Measurements from ENCODE around the gene LMF1.

DNA sequence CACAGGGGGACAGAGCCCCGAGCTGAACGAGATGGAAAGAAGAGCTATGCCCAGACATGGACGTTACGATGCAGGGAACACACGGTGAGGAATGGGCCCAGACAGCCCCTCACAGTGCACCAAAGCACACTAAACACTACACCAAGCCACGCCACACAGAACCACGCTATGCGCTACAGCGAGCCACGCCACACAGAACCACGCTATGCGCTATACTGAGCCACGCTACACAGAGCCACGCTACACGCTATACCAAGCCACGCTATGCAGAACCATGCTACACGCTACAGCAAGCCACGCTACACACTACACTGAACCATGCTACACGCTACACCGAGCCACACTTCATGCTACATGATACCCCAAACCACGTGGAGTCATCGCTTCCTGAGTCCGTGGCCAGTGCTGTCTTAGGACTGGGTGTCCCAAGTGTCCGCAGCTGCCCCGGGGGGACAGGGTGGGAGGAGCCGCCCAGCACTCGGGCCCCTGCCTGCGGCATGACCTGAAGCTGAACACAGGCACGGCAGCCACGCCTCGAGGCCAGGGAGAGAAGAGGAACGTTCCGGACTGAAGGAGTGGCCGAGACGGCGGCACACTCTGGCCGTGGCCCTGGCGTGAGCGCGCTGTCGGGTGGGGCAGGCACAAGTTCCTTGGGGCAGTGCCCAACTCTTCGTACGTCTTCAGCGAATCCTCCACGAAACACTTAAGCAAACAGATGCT is 61.3 kb downstream of the LMF1 start:
- TF ChIP-seq CTCF (IDR thresholded peaks at IDR 0.05) (no peak), POLR2A (IDR thresholded peaks at IDR 0.05) (no peak)
